ENCODE data around the gene FAM107A. TPM values are rescaled to one million over a fixed set of nuclear protein-coding genes. Genes with fewer than 3 reads are reported as not detected.

The FAM107A gene
- total RNA-seq, 2 donors from 2014 or later = not detected

DNA sequence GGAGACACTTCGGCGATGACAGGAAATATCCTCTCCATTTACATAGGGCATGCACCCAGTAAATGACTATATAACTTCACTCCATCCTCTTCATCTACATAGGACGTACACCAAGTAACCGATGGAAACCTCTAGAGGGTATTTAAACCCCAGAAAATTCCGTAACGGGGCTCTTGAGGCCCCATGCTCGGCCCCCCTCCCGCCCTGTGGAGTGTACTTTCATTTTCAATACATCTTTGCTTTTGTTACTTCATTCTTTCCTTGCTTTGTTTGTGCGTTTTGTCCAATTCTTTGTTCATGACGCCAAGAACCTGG is 7.5 kb upstream of the FAM107A start:
- Mint-ChIP-seq H3K36me3 (peaks cover 6% of the 10 kb centered on the region), H3K4me1 (ENCODE audit: low read depth in 2 of 2) (peaks cover 23 to 24% of the 10 kb centered on the region in 2 donors), H3K27me3 (peaks cover 45 to 48% of the 10 kb centered on the region in 2 donors), H3K4me3 (peak overlapping the region; percentile 97), H3K27ac (no peak overlapping the region), H3K9me3 (no peaks in the 10 kb centered on the region)
- peak in 1 of 2 donors; percentile 12 for ATAC-seq
- DNase-seq (ENCODE audit: low spot score) = no peak

- no peak overlapping the region for H3K27ac Mint-ChIP-seq
- peaks cover 23% of the 10 kb centered on the region in 2 donors for H3K4me1 Mint-ChIP-seq (ENCODE audit: low read depth in 2 of 2)
- no peak for ATAC-seq
- no peak for DNase-seq (ENCODE audit: low spot score)
- peaks cover 6% of the 10 kb centered on the region for H3K36me3 Mint-ChIP-seq
- no peak overlapping the region for H3K4me3 Mint-ChIP-seq
- peaks cover 32 to 33% of the 10 kb centered on the region in 2 donors for H3K27me3 Mint-ChIP-seq
- H3K9me3 Mint-ChIP-seq = no peaks in the 10 kb centered on the region
Measured at GRCh38 chr3:58581328-58582091, 4.3 kb upstream of the FAM107A start.

- Mint-ChIP-seq H3K27me3 (peaks cover 26 to 27% of the 10 kb centered on the region in 2 donors), H3K27ac (no peak overlapping the region), H3K36me3 (peaks cover under 1% of the 10 kb centered on the region), H3K4me3 (no peak overlapping the region), H3K9me3 (no peaks in the 10 kb centered on the region), H3K4me1 (ENCODE audit: low read depth in 2 of 2) (peaks cover 17% of the 10 kb centered on the region in 2 donors)
- DNase-seq (ENCODE audit: low spot score) (no peak), ATAC-seq (no peak)
Measured at GRCh38 chr3:58580826-58581327, 3.7 kb upstream of the FAM107A start.

GRCh38 chr3:58578873-58579272 is 1.7 kb upstream of the FAM107A start:
- Mint-ChIP-seq H3K9me3 (no peaks in the 10 kb centered on the region), H3K27me3 (peaks cover 15 to 16% of the 10 kb centered on the region in 2 donors), H3K36me3 (no peaks in the 10 kb centered on the region), H3K27ac (no peak overlapping the region), H3K4me3 (no peak overlapping the region), H3K4me1 (ENCODE audit: low read depth in 2 of 2) (no peaks in the 10 kb centered on the region)
- DNase-seq (ENCODE audit: low spot score) (no peak), ATAC-seq (no peak)

- Mint-ChIP-seq H3K9me3 (no peaks in the 10 kb centered on the region), H3K27me3 (peaks cover 12 to 18% of the 10 kb centered on the region in 2 donors), H3K4me1 (ENCODE audit: low read depth in 2 of 2) (no peaks in the 10 kb centered on the region), H3K27ac (no peak overlapping the region), H3K36me3 (no peaks in the 10 kb centered on the region), H3K4me3 (no peak overlapping the region)
- DNase-seq (ENCODE audit: low spot score) = no peak
- ATAC-seq = no peak
Measured at GRCh38 chr3:58576716-58577115, 475 bp downstream of the FAM107A start.

DNA sequence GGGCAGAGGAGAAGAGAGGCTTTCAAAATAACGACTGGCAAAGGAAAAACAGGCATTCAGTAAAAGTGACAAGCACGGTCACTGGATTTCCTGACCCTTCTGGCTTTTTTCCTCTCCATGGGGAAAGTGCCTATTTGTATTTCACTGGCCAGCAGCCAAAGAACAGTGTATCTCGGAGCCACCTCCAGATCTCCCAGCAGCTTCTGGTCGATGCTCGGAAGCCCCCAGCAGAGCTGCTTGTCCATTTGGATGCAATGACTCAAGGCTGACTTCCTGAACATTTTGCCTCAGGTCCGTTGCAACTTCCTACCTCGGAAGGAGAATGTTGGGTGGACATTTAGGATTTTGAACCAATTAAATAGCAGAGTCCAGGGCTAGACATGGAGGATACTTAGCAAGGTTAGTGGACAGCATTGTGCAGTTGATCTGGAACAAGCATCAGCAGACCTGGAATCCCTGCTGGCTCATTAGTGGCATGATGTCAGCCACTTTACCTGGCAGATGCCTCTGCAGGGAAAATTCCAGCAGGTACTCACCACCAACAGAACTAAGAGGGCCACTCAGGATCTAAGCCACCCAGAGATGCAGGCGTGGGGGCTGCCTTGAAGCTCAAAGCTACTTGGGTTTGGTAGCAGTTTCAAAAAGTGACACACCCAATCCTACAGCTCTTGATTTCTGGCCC is 1.1 kb downstream of the FAM107A start:
- ATAC-seq (no peak), DNase-seq (ENCODE audit: low spot score) (no peak)
- H3K27ac Mint-ChIP-seq = no peak overlapping the region
- no peaks in the 10 kb centered on the region for H3K4me1 Mint-ChIP-seq (ENCODE audit: low read depth in 2 of 2)
- peaks cover 7 to 14% of the 10 kb centered on the region in 2 donors for H3K27me3 Mint-ChIP-seq
- no peaks in the 10 kb centered on the region for H3K36me3 Mint-ChIP-seq
- H3K4me3 Mint-ChIP-seq = no peak overlapping the region
- no peaks in the 10 kb centered on the region for H3K9me3 Mint-ChIP-seq

DNA sequence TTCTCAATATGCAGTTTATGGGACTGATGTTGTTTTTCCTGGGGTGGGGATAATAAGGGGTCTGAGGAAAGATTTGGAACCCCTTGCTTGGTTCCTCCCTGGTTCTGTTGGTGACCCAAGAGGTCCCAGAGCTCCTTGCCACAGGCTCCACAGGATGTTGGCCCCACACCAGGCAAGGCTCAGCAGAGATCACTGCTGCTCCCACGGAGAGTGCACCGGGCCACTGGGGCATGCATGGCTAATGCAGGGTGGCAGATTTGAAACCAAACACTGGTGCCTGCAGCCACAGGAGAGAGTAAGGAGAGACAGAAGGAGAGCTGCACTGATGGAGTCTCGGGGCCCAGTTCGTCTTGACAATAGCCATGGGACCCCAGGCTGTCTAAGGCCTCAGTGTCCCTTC is 2.5 kb downstream of the FAM107A start:
- DNase-seq (ENCODE audit: low spot score) (no peak), ATAC-seq (no peak)
- Mint-ChIP-seq H3K27me3 (peaks cover 7 to 14% of the 10 kb centered on the region in 2 donors), H3K27ac (no peak overlapping the region), H3K36me3 (no peaks in the 10 kb centered on the region), H3K4me3 (no peak overlapping the region), H3K9me3 (no peaks in the 10 kb centered on the region), H3K4me1 (ENCODE audit: low read depth in 2 of 2) (no peaks in the 10 kb centered on the region)

GRCh38 chr3:58574106-58574505 is 3.1 kb downstream of the FAM107A start:
- H3K4me1 Mint-ChIP-seq (ENCODE audit: low read depth in 2 of 2) = peaks cover under 1% of the 10 kb centered on the region in 2 donors
- no peak overlapping the region for H3K27ac Mint-ChIP-seq
- ATAC-seq (no peak), DNase-seq (ENCODE audit: low spot score) (no peak)
- no peaks in the 10 kb centered on the region for H3K36me3 Mint-ChIP-seq
- no peaks in the 10 kb centered on the region for H3K9me3 Mint-ChIP-seq
- H3K4me3 Mint-ChIP-seq = no peak overlapping the region
- H3K27me3 Mint-ChIP-seq = peaks cover 7 to 14% of the 10 kb centered on the region in 2 donors

- Mint-ChIP-seq H3K36me3 (no peaks in the 10 kb centered on the region), H3K27ac (no peak overlapping the region), H3K9me3 (no peaks in the 10 kb centered on the region), H3K27me3 (peaks cover 6 to 14% of the 10 kb centered on the region in 2 donors), H3K4me1 (ENCODE audit: low read depth in 2 of 2) (peaks cover 5% of the 10 kb centered on the region in 2 donors), H3K4me3 (no peak overlapping the region)
- ATAC-seq (no peak), DNase-seq (ENCODE audit: low spot score) (no peak)
Measured at GRCh38 chr3:58573640-58574039, 3.6 kb downstream of the FAM107A start.

GRCh38 chr3:58572634-58573230 is 4.5 kb downstream of the FAM107A start:
- Mint-ChIP-seq H3K4me3 (no peak overlapping the region), H3K36me3 (no peaks in the 10 kb centered on the region), H3K27ac (no peak overlapping the region), H3K27me3 (peaks cover 7 to 14% of the 10 kb centered on the region in 2 donors), H3K9me3 (no peaks in the 10 kb centered on the region), H3K4me1 (ENCODE audit: low read depth in 2 of 2) (peaks cover 7% of the 10 kb centered on the region in 2 donors)
- ATAC-seq (no peak), DNase-seq (ENCODE audit: low spot score) (no peak)

- ATAC-seq = no peak
- H3K9me3 Mint-ChIP-seq = no peaks in the 10 kb centered on the region
- H3K4me1 Mint-ChIP-seq (ENCODE audit: low read depth in 2 of 2) = peaks cover 7% of the 10 kb centered on the region in 2 donors
- H3K27me3 Mint-ChIP-seq = peaks cover 5 to 14% of the 10 kb centered on the region in 2 donors
- H3K36me3 Mint-ChIP-seq = no peaks in the 10 kb centered on the region
- DNase-seq (ENCODE audit: low spot score) = no peak
- H3K4me3 Mint-ChIP-seq = no peak overlapping the region
- H3K27ac Mint-ChIP-seq = no peak overlapping the region
Measured at GRCh38 chr3:58572013-58572633, 5.1 kb downstream of the FAM107A start.

DNA sequence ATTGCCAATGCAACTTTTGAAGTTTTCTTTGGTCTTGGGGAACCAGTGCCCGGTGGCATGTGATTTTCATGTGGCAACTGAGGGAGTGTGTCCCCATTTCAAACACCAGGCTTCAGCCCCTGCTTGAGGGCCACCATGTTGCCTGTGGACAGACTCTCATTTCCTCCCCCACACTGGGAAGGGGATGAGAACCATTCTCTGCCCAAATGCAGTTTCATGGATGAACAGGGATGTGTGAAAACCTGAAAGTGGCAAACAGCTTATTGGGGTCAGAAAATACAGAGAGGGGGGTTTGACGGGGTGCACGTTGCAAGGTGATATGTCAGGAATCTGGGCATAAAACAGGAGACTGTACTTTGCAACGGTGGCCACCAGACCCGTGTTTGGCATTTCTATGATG is 6.3 kb downstream of the FAM107A start:
- no peak overlapping the region for H3K27ac Mint-ChIP-seq
- peaks cover 5 to 14% of the 10 kb centered on the region in 2 donors for H3K27me3 Mint-ChIP-seq
- no peak for ATAC-seq
- no peaks in the 10 kb centered on the region for H3K36me3 Mint-ChIP-seq
- no peak overlapping the region for H3K4me3 Mint-ChIP-seq
- DNase-seq (ENCODE audit: low spot score) = no peak
- H3K4me1 Mint-ChIP-seq (ENCODE audit: low read depth in 2 of 2) = peaks cover 7% of the 10 kb centered on the region in 2 donors
- no peaks in the 10 kb centered on the region for H3K9me3 Mint-ChIP-seq

- no peaks in the 10 kb centered on the region for H3K9me3 Mint-ChIP-seq
- DNase-seq (ENCODE audit: low spot score) (no peak), ATAC-seq (no peak)
- H3K4me1 Mint-ChIP-seq (ENCODE audit: low read depth in 2 of 2) = peaks cover 7% of the 10 kb centered on the region in 2 donors
- H3K27me3 Mint-ChIP-seq = peaks cover 4 to 11% of the 10 kb centered on the region in 2 donors
- H3K36me3 Mint-ChIP-seq = no peaks in the 10 kb centered on the region
- peak overlapping the region in 1 of 2 donors; percentile 37 for H3K27ac Mint-ChIP-seq
- H3K4me3 Mint-ChIP-seq = no peak overlapping the region
Measured at GRCh38 chr3:58569287-58570001, 7.7 kb downstream of the FAM107A start.
